ENCODE data around the gene SRPK3. TPM values are rescaled to one million over a fixed set of nuclear protein-coding genes. Genes with fewer than 3 reads are reported as not detected.

The SRPK3 gene
- total and polyA plus RNA-seq, 2 experiments from 2014 or later: 0.71 TPM; not detected in 1

- DNase-seq (ENCODE audit: low read depth in 1 of 2, low spot score in 1 of 2): peak; percentile 15 to 54
- Histone ChIP-seq H3K4me3 (peak overlapping the region; percentile 3), H3K9me3 (ENCODE audit: low read depth) (no peaks in the 10 kb centered on the region), H3K4me1 (ENCODE audit: low read depth) (no peaks in the 10 kb centered on the region), H3K36me3 (no peaks in the 10 kb centered on the region), H3K27ac (no peak overlapping the region), H3K27me3 (peaks cover 40% of the 10 kb centered on the region)
- no peak for TF ChIP-seq CTCF (IDR thresholded peaks at IDR 0.05; ENCODE audit: low read depth, low read length)
Observed at GRCh38 chrX:153828723-153829548, 48.1 kb downstream of the SRPK3 start.

- H3K36me3 ChIP-seq: no peaks in the 10 kb centered on the region
- peaks cover 40% of the 10 kb centered on the region for H3K27me3 ChIP-seq
- TF ChIP-seq CTCF (IDR thresholded peaks at IDR 0.05; ENCODE audit: low read depth, low read length): no peak
- H3K27ac ChIP-seq: no peak overlapping the region
- peak overlapping the region; percentile 3 for H3K4me3 ChIP-seq
- no peaks in the 10 kb centered on the region for H3K4me1 ChIP-seq (ENCODE audit: low read depth)
- no peaks in the 10 kb centered on the region for H3K9me3 ChIP-seq (ENCODE audit: low read depth)
- no peak for DNase-seq (ENCODE audit: low read depth in 1 of 2, low spot score in 1 of 2)
Observed at GRCh38 chrX:153829549-153829798, 48.6 kb downstream of the SRPK3 start.

GRCh38 chrX:153829799-153830639, 49.2 kb downstream of the SRPK3 start, which contains the start of gene PDZD4:
Gene PDZD4 (minus strand): TSS chrX:153830544. CDS start chrX:153830298, 246 bp downstream.
- H3K27ac ChIP-seq: no peak within 1 kb of the TSS
- H3K4me3 ChIP-seq: peak within 1 kb of the TSS; percentile 28
- no peaks in the 10 kb centered on the region for H3K36me3 ChIP-seq
- peak in 1 of 2 donors; percentile 22 for DNase-seq (ENCODE audit: low read depth in 1 of 2, low spot score in 1 of 2)
- H3K4me1 ChIP-seq (ENCODE audit: low read depth): no peaks in the 10 kb centered on the region
- H3K9me3 ChIP-seq (ENCODE audit: low read depth): no peaks in the 10 kb centered on the region
- H3K27me3 ChIP-seq: peaks cover 40% of the 10 kb centered on the region
- TF ChIP-seq CTCF (IDR thresholded peaks at IDR 0.05; ENCODE audit: low read depth, low read length): no peak

- Histone ChIP-seq H3K9me3 (ENCODE audit: low read depth) (no peaks in the 10 kb centered on the region), H3K4me1 (ENCODE audit: low read depth) (no peaks in the 10 kb centered on the region), H3K27me3 (peaks cover 40% of the 10 kb centered on the region), H3K4me3 (no peak overlapping the region), H3K36me3 (no peaks in the 10 kb centered on the region), H3K27ac (no peak overlapping the region)
- peak in 1 of 2 donors; percentile 11 for DNase-seq (ENCODE audit: low read depth in 1 of 2, low spot score in 1 of 2)
- TF ChIP-seq CTCF (IDR thresholded peaks at IDR 0.05; ENCODE audit: low read depth, low read length): no peak
Observed at GRCh38 chrX:153830640-153831428, 50.0 kb downstream of the SRPK3 start.

- no peak overlapping the region for H3K27ac ChIP-seq
- no peak for TF ChIP-seq CTCF (IDR thresholded peaks at IDR 0.05; ENCODE audit: low read depth, low read length)
- H3K27me3 ChIP-seq: peaks cover 40% of the 10 kb centered on the region
Observed at GRCh38 chrX:153831429-153832150, 50.7 kb downstream of the SRPK3 start.

More at GRCh38 chrX:153831429-153832150, 50.7 kb downstream of the SRPK3 start:
- Histone ChIP-seq H3K36me3 (no peaks in the 10 kb centered on the region), H3K9me3 (ENCODE audit: low read depth) (no peaks in the 10 kb centered on the region), H3K4me1 (ENCODE audit: low read depth) (no peaks in the 10 kb centered on the region), H3K4me3 (no peak overlapping the region)
- no peak for DNase-seq (ENCODE audit: low read depth in 1 of 2, low spot score in 1 of 2)
